Activated naive CD8-positive, alpha-beta T cell treated with anti-CD3 and anti-CD28 coated beads for 36 hours (primary cell): ENCODE measurements around the gene RSPRY1. TPM values are rescaled to one million over a fixed set of nuclear protein-coding genes. Genes with fewer than 3 reads are reported as not detected.

ENCODE experiments used
- DNase-seq: peaks from one replicate; pipeline ENCODE4 v3.0.0; 2021
- H3K27ac Mint-ChIP-seq: one replicate; pipeline ENCODE4 v1.8.0; 2022; ENCODE audit warnings: mild to moderate bottlenecking, moderate library complexity, mixed read lengths
- H3K27me3 Mint-ChIP-seq: one replicate; pipeline ENCODE4 v1.8.0; 2022; ENCODE audit warnings: mild to moderate bottlenecking, mixed read lengths
- H3K36me3 Mint-ChIP-seq: one replicate; pipeline ENCODE4 v1.8.0; 2021; ENCODE audit warnings: mild to moderate bottlenecking, mixed read lengths
- H3K4me1 Mint-ChIP-seq: one replicate; pipeline ENCODE4 v1.8.0; 2021; ENCODE audit warnings: mixed read lengths
- H3K4me3 Mint-ChIP-seq: one replicate; pipeline ENCODE4 v1.8.0; 2022; ENCODE audit warnings: mild to moderate bottlenecking, moderate library complexity, mixed read lengths
- H3K9me3 Mint-ChIP-seq: one replicate; pipeline ENCODE4 v1.8.0; 2022; ENCODE audit warnings: mixed read lengths
- total RNA-seq, 2 experiments: library from RNA; stranded (reverse); gene quantifications; one replicate each; pipeline ENCODE4 v1.2.3, GENCODE V29; 2021

The RSPRY1 gene
- total RNA-seq, 2 experiments from 2014 or later: 27.2 to 30.5 TPM

DNA sequence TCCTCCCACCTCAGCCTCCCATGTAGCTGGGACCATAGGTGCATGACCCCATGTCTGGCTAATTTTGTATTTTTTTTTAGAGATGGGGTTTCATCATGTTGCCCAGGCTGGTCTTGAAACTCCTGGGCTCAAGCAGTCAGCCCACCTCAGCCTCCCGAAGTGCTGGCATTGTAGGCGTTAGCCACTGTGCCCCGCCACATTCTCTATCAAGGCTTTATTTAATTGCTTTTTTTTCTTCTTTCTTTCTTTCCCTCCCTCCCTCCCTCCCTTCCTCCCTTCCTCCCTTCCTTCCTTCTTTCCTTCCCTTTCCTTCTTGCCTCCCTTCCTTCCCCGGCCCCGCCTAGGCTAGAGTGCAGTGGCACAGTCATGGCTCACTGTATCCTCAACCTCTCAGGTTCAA lies 23.7 kb downstream of the RSPRY1 start:
- H3K4me3 Mint-ChIP-seq: no peak overlapping the region
- no peaks in the 10 kb centered on the region for H3K4me1 Mint-ChIP-seq
- H3K36me3 Mint-ChIP-seq: peaks cover 41% of the 10 kb centered on the region
- peaks cover 3% of the 10 kb centered on the region for H3K9me3 Mint-ChIP-seq
- DNase-seq: no peak
- H3K27ac Mint-ChIP-seq: no peak overlapping the region
- H3K27me3 Mint-ChIP-seq: no peaks in the 10 kb centered on the region

DNA sequence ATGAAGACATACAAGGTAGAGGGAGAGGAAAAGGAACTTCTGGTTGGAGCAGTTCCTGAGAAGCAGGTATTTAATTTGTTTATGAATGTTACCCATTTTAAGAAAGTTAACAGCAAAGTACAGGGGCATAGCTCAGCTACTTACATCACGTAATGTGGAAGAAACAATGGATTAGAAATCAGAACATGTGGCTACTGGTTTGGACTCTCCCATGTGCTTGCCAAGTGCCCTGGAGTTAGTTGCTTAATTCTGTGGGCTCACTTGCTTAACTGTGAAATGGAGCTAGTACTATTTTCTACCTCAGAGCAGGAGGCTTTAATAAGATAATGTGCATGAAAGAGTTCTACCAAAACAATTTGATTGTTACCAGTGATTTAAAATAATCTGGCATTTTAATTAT lies 27.3 kb downstream of the RSPRY1 start:
- H3K27me3 Mint-ChIP-seq: no peaks in the 10 kb centered on the region
- no peak overlapping the region for H3K4me3 Mint-ChIP-seq
- no peaks in the 10 kb centered on the region for H3K4me1 Mint-ChIP-seq
- H3K36me3 Mint-ChIP-seq: peaks cover 69% of the 10 kb centered on the region
- no peak overlapping the region for H3K27ac Mint-ChIP-seq
- no peak for DNase-seq
- peaks cover 30% of the 10 kb centered on the region for H3K9me3 Mint-ChIP-seq

DNA sequence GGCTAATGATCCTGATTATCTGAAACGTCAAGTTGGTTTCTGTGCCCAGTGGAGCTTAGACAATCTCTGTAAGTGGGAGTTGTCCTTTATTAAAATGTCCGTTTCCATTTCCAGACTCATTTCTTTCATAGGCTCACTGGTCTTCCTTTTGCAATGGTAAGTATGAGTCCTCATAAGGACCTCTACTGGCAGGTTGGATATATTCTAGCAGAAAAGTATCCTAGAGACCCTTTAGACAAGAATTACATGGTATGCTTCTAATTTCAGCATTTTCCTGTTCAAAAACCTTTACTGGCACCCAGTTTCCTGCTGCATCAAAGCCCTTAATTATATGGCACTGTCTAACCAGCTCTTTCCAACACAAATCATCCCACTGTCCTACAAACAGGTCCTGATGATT lies 30.8 kb downstream of the RSPRY1 start:
- Mint-ChIP-seq H3K4me1 (no peaks in the 10 kb centered on the region), H3K4me3 (no peak overlapping the region), H3K36me3 (peaks cover 84% of the 10 kb centered on the region), H3K9me3 (peaks cover 37% of the 10 kb centered on the region), H3K27ac (no peak overlapping the region), H3K27me3 (no peaks in the 10 kb centered on the region)
- DNase-seq: no peak

DNA sequence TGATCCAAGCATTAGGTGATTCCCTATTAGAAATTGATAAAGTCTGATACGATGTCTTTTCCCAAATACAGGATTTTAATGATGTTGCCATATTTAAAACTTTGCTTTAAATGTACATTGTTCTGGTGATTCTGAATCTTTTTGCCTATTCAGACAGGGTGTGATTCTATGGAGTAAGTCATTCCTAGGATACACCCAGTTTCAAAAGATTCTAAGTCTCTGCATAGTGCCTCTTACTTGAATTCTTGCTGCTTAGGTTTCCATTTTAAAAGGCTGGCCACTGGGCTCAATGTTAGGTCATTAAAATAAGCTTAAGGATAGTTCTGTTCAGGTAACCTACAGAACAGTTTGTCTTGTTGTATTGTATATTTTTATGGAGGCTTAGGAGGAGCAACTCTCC lies 36.9 kb downstream of the RSPRY1 start:
- H3K27ac Mint-ChIP-seq: no peak overlapping the region
- H3K27me3 Mint-ChIP-seq: no peaks in the 10 kb centered on the region
- H3K4me1 Mint-ChIP-seq: no peaks in the 10 kb centered on the region
- H3K9me3 Mint-ChIP-seq: peaks cover 10% of the 10 kb centered on the region
- no peak overlapping the region for H3K4me3 Mint-ChIP-seq
- DNase-seq: no peak
- peaks cover 39% of the 10 kb centered on the region for H3K36me3 Mint-ChIP-seq

DNA sequence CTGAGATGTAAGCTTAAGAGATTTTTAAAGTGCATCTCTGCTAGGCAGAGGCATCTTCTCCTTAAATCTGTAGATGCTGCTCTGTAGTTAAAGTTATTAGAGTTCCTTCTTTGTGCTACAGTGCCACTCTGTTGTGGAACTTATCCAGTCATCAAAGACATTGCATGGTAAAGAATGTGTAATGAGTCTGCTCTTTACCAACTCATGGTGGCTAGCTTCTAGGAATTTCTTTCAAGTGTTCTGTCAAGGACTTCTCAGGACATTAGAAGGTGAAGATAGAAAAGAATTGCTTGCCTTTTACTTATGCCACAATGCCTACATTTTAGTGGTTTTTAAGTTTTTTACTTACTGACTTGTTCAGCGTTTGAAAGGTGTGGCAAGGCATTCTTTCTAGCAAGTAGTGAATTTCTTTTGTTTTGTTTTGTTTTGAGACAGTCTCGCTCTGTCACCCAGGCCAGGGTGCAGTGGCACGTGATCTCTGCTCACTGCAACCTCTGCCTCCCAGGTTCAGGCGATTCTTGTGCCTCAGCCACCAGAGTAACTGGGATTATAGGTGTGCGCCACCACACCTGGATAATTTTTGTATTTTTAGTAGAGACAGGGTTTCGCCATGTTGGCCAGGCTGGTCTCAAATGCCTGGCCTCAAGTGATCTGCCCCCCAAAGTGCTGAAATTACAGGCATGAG lies 38.7 kb downstream of the RSPRY1 start:
- H3K4me3 Mint-ChIP-seq: no peak overlapping the region
- H3K36me3 Mint-ChIP-seq: peaks cover 25% of the 10 kb centered on the region
- no peak overlapping the region for H3K27ac Mint-ChIP-seq
- no peaks in the 10 kb centered on the region for H3K9me3 Mint-ChIP-seq
- H3K27me3 Mint-ChIP-seq: no peaks in the 10 kb centered on the region
- no peak for DNase-seq
- no peaks in the 10 kb centered on the region for H3K4me1 Mint-ChIP-seq

DNA sequence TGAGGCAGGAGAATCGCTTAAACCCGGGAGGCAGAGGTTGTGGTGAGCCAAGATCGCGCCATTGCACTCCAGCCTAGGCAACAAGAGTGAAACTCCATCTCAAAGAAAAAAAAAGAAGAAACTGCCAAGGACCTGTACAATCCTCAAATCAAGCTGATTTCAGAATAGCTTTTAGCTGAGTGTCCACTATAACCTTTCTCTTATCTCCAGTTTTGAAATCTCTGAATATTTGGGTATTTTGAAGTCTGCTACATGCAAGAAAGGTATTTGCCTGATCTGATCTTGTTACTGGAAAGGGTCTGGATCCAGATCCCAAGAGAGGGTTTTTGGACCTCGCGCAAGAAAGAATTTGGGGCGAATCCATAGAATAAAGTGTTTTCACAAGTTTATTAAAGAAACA lies 39.8 kb downstream of the RSPRY1 start:
- H3K27ac Mint-ChIP-seq: no peak overlapping the region
- peaks cover 23% of the 10 kb centered on the region for H3K36me3 Mint-ChIP-seq
- H3K9me3 Mint-ChIP-seq: no peaks in the 10 kb centered on the region
- H3K4me3 Mint-ChIP-seq: no peak overlapping the region
- no peaks in the 10 kb centered on the region for H3K27me3 Mint-ChIP-seq
- H3K4me1 Mint-ChIP-seq: no peaks in the 10 kb centered on the region
- no peak for DNase-seq

DNA sequence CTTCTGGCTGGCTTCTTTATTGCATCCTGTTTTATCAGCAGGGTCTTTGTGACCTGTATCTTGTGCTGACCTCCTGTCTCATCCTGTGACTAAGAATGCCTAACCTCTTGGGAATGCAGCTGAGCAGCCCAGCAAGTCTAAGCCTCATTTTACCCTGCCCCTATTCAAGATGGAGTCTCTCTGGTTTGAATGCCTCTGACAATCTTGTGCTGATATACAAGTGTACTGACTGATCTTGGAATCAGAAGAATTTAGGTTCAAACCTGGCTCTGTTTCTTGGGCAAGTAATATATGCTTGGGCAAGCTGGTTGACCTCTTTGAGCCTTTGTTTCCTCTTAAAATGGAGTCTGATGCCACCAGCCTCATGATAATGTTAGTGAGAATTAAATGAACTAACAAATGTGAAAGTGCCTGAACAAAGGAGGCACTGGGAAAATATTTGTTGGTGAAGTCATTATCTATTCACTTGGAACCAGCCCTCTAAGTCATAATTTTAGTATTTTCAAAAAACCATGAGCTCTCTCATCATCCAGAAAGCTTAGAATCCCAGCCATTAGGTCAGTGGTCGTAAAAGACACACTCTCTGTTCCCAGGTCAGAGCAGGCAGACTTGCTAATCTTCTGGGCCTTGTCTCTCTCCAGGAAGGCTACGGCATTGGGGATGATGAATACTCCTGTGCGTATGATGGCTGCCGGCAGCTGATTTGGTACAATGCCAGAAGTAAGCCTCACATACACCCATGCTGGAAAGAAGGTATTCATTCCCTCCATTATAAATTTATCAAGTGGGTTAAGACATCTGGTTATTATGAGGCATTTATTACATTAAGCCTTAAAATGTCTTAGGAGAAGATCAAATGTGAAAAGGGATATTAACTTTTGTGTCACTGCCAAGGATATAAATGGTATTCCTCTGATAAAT lies 40.8 kb downstream of the RSPRY1 start:
- Mint-ChIP-seq H3K36me3 (peaks cover 19% of the 10 kb centered on the region), H3K4me3 (no peak overlapping the region), H3K4me1 (no peaks in the 10 kb centered on the region), H3K27me3 (no peaks in the 10 kb centered on the region), H3K27ac (no peak overlapping the region), H3K9me3 (no peaks in the 10 kb centered on the region)
- DNase-seq: no peak

DNA sequence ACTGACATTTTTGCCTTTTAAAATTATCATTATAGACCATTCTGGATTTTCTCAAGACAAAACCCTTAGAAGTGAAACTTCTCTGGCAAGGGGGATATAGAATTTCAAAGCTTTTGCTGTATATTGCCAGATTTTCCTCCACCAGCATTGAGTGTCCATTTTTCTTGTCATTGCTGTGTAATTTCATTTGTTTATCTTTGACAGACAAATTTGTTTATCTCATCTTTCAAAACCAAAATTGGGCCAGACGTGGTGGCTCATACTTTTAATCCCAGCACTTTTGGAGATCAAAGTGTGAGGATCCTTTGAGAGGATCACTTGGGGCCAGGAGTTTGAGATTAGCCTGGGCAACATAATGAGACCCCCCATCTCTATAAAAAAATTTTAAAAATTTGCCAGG lies 43.0 kb downstream of the RSPRY1 start:
- Mint-ChIP-seq H3K27me3 (no peaks in the 10 kb centered on the region), H3K4me1 (no peaks in the 10 kb centered on the region), H3K9me3 (no peaks in the 10 kb centered on the region), H3K4me3 (no peak overlapping the region), H3K27ac (no peak overlapping the region), H3K36me3 (peaks cover 21% of the 10 kb centered on the region)
- no peak for DNase-seq

DNA sequence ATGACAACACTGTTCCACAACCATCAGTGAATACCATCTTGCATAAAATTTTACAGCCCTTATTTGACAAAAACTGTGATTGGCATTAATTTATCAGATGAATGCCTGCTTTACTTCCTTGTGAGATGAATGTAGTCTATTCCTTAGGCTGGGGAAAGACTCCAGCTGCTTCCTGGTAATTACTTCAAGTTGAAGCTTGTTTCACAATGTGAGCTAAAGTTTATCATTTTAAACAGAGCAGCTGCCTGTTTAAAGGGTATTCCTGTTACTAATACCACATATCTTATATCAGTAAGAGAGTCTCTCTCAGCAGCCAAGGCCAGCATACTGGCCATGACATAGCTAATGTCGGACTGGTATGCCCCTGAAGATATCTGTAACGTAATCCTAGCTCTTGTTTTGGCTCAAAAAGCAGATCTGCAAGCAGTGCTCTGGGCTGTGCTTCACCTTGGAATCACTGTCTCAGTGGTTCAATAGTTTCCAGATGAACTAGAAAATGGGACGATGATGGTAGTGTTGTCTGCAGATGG lies 45.8 kb downstream of the RSPRY1 start:
- H3K4me3 Mint-ChIP-seq: no peak overlapping the region
- H3K4me1 Mint-ChIP-seq: peaks cover 5% of the 10 kb centered on the region
- peaks cover 35% of the 10 kb centered on the region for H3K36me3 Mint-ChIP-seq
- DNase-seq: no peak
- no peaks in the 10 kb centered on the region for H3K9me3 Mint-ChIP-seq
- no peaks in the 10 kb centered on the region for H3K27me3 Mint-ChIP-seq
- no peak overlapping the region for H3K27ac Mint-ChIP-seq

DNA sequence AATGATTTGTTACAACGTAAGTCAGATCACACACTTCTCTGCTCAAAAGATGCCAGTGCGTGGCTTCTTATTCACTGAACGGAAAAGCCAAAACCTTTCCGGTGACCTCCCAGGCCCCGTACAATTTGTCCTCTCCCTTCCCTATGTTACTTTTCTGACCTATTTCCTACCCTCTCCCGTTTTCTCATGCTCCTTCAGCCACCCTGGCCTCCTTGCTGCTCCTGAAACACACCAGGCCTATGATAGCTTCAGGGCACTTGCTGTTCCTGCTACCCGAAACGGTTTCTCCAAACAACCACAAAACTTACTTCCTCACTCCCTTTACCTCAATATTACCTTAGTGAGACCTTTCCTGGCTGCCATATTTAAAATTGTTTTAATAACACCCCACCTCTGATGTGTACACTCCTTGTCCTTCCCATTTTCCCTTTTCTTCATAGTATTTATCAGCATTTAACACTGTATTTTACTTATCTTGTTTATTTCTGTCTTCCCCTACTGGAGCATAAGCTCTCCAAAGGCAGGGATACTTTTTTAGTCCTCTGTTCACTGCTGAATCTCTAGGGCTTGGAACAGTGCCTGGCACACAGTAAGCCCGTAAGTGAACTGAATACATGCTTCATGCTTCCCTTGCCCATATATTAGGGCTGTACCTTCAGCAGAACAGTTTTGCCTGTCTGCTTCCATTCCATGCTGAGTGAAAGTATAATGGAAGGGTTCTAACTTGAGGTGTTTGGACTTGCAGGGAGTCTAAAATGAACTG lies 48.0 kb downstream of the RSPRY1 start:
- DNase-seq: no peak
- Mint-ChIP-seq H3K9me3 (no peaks in the 10 kb centered on the region), H3K4me1 (peaks cover 5% of the 10 kb centered on the region), H3K27me3 (no peaks in the 10 kb centered on the region), H3K27ac (no peak overlapping the region), H3K4me3 (no peak overlapping the region), H3K36me3 (peaks cover 29% of the 10 kb centered on the region)

DNA sequence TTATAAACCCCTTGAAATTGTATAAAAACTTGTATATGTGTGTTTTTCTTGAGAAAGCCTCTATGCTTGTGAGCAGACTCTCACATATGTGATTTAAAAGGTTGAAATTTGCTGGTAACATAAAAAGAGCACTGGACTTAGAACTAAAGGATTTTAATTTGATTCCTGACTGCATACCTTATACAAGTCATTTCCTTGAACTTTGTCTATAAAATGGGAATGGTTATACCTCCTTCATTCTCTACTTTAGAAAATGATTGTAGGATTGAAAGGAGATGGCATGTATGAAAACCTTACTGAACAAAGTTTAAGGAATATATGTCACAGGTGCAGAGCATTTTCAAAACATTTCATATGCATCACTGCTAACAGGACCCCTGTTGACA lies 48.6 kb downstream of the RSPRY1 start:
- DNase-seq: no peak
- Mint-ChIP-seq H3K4me3 (no peak overlapping the region), H3K9me3 (no peaks in the 10 kb centered on the region), H3K27me3 (no peaks in the 10 kb centered on the region), H3K36me3 (peaks cover 29% of the 10 kb centered on the region), H3K27ac (no peak overlapping the region), H3K4me1 (peaks cover 5% of the 10 kb centered on the region)

DNA sequence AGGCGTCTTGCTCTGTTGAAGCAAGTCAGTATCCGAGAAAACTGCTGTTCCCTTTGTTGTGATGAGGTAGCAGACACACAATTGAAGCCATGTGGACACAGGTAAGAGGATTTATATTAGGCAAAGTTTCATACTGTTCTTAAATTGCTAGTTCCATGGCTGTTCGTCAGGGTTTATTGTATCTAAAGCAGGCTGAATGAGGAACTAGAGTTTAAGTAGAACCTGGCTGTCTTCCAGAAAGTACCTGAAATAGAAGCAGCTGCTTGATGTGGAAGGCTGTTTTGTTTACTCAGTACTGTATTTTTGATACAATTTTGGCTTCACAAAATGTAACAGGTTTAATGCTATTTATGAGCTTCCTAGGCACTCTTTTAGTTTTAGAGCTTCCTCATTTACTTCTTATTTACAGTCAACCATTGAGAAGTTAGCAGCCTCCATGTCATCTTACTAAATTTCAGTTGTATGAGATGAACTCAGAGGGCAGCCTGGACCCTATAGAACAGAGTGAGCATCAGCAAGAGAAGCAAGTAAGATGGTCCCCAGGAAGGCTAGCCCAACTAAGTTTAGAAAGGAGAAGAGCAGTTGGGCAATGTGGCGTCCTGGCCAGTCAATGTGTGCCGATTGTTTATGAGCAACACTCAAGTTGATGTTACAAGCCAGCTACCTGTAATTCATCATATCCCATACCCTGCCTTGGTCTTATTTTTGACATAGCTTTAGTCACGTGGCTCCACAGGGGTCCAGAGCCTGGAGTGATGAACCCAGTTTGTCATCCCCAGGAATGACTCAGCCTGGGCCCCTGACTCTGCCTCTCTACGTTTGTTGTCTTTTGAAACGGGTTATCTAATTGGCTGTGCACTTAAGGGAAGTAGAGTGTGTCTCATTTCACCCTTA lies 49.2 kb downstream of the RSPRY1 start:
- no peaks in the 10 kb centered on the region for H3K9me3 Mint-ChIP-seq
- DNase-seq: no peak
- peaks cover 5% of the 10 kb centered on the region for H3K4me1 Mint-ChIP-seq
- no peaks in the 10 kb centered on the region for H3K27me3 Mint-ChIP-seq
- peak overlapping the region; percentile 10 for H3K27ac Mint-ChIP-seq
- H3K4me3 Mint-ChIP-seq: no peak overlapping the region
- H3K36me3 Mint-ChIP-seq: peaks cover 25% of the 10 kb centered on the region

DNA sequence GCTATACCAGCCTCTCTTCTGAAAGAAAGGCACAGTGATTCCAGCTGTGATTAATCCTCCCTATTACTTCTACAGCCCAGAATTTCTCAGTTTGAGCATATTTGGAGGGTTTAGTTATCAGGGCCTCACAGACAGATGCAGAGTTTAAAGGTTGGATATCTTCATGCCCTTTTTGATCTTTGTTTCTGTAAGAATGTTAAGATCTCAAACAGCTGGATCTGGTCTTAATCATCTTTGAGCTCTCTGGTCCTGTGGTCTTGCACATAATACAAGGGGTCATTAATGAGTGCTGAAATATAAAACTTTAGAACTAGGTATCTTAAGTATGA lies 49.9 kb downstream of the RSPRY1 start:
- H3K4me3 Mint-ChIP-seq: no peak overlapping the region
- DNase-seq: no peak
- H3K9me3 Mint-ChIP-seq: no peaks in the 10 kb centered on the region
- peaks cover 5% of the 10 kb centered on the region for H3K4me1 Mint-ChIP-seq
- H3K36me3 Mint-ChIP-seq: peaks cover 22% of the 10 kb centered on the region
- H3K27me3 Mint-ChIP-seq: no peaks in the 10 kb centered on the region
- peak overlapping the region; percentile 10 for H3K27ac Mint-ChIP-seq

DNA sequence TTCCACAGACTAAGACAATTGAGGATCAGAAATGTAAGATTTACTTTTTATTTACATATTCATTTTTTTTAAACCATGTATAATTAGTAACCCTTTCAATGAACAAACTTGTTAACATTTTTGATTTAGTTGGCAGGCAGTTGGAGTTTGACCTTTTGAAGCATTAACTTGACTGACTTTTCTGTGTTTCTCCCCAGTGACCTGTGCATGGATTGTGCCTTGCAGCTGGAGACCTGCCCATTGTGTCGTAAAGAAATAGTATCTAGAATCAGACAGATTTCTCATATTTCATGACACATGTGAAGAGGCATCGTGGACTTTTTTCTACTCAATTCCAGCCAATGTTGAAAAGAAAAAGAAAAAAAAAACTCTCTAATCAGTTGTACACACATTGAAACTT lies 52.6 kb downstream of the RSPRY1 start:
- Mint-ChIP-seq H3K9me3 (no peaks in the 10 kb centered on the region), H3K27me3 (no peaks in the 10 kb centered on the region), H3K4me3 (no peak overlapping the region), H3K4me1 (peaks cover 5% of the 10 kb centered on the region), H3K27ac (no peak overlapping the region), H3K36me3 (peaks cover 19% of the 10 kb centered on the region)
- DNase-seq: no peak
